Nephron (organoid): ENCODE results near the gene TOP3A.

ENCODE experiments used
- H3K27ac Mint-ChIP-seq, 3 experiments: 2 replicates each; pipeline ENCODE4 v1.8.0; 2020; ENCODE audit warnings: mixed read lengths in 3 of 3, mild to moderate bottlenecking in 2 of 3, moderate library complexity in 1 of 3
- H3K27me3 Mint-ChIP-seq: 2 replicates; pipeline ENCODE4 v1.8.0; 2021; ENCODE audit warnings: low read depth, mild to moderate bottlenecking, moderate library complexity, mixed read lengths
- H3K36me3 Mint-ChIP-seq: 2 replicates; pipeline ENCODE4 v1.8.0; 2020; ENCODE audit warnings: low read depth, mixed read lengths
- H3K4me1 Mint-ChIP-seq: 2 replicates; pipeline ENCODE4 v1.8.0; 2020; ENCODE audit warnings: mixed read lengths
- H3K4me3 Mint-ChIP-seq, 3 experiments: 2 replicates each; pipeline ENCODE4 v1.8.0; 2020; ENCODE audit warnings: mild to moderate bottlenecking in 3 of 3, mixed read lengths in 3 of 3, moderate library complexity in 2 of 3
- H3K9me3 Mint-ChIP-seq: 2 replicates; pipeline ENCODE4 v1.8.0; 2020; ENCODE audit warnings: mixed read lengths
- CTCF ChIP-seq, 3 experiments: fragments of 200-600 bp; sonication (generic); IDR thresholded peaks; one replicate each; pipeline ENCODE4 v1.5.0; 2021; ENCODE audit warnings: antibody characterized with exemption in 3 of 3; ENCODE audit not compliant: unreplicated experiment in 3 of 3

The TOP3A gene

DNA sequence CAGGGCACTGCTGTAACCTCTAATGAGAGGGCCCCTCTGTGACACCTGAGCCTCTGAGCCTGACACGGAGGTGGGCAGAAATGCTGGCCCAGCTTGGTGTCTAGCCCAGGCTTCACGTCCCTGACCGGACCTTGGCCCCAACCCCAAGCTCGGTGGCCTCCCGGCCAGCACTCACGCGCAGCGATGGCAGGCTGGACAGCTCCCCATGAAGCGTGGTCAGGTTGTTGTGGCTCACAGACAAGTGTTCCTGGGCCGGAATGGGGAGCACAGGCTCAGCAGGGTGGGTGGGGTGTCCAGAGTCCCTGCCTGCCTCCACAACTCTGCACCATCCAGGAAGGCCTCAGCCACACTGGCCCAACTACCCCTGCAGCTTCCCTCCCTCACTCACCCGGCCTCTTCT, 58.4 kb downstream of the TOP3A start:
- Mint-ChIP-seq H3K27me3 (no peaks in the 10 kb centered on the region), H3K4me1 (peaks cover 18% of the 10 kb centered on the region), H3K4me3 (peak overlapping the region; percentile 27 to 63 (median 54)), H3K36me3 (peaks cover 12% of the 10 kb centered on the region), H3K9me3 (no peaks in the 10 kb centered on the region), H3K27ac (no peak overlapping the region)
- TF ChIP-seq CTCF (IDR thresholded peaks at IDR 0.05; ENCODE audit: unreplicated experiment in 3 of 3), result no peak

DNA sequence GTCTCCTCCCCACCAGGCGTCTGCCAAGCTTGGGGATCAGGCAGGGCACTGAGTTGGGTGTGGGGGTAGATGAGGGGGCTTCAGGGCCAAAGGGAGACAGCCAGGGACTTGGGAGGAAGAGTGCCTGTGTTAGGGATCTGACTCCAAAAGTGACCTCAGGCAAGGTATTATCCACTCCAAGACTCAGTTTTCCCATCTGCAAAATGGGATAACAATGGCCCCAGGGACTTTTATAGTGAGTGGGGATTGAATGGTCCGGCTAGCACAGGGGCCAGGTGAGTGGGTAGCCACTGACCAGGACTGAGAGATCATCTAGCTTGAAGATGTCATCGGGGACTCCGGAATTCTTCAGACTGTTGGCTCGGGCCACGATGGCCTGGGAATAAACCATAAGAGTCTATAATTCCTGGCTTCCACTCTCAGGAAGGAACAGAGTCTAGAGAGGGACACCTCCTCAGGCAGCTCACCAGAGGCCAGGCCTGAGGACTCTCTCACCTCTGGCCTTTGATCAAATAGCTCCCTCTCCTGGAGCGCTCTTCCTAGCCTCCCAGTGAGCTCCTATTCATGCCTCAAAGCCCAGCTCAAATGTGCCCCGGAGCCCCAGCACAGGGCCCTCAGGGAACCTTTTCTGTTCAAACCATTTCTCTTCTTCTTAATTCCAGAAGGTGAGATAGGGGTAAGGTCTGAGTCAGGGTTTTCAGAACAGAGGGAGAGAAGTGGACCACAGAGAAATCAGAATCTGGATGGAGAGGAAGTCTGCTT, 59.7 kb downstream of the TOP3A start:
- no peak for TF ChIP-seq CTCF (IDR thresholded peaks at IDR 0.05; ENCODE audit: unreplicated experiment in 3 of 3)
- Mint-ChIP-seq H3K9me3 (no peaks in the 10 kb centered on the region), H3K36me3 (peaks cover 23% of the 10 kb centered on the region), H3K27ac (no peak overlapping the region), H3K4me3 (peak overlapping the region; percentile 46 to 69 (median 54)), H3K27me3 (no peaks in the 10 kb centered on the region), H3K4me1 (peaks cover 15% of the 10 kb centered on the region)

- H3K9me3 Mint-ChIP-seq, result no peaks in the 10 kb centered on the region
- TF ChIP-seq CTCF (IDR thresholded peaks at IDR 0.05; ENCODE audit: unreplicated experiment in 3 of 3), result no peak
- no peaks in the 10 kb centered on the region for H3K27me3 Mint-ChIP-seq
- H3K4me1 Mint-ChIP-seq, result peaks cover 9% of the 10 kb centered on the region
- no peak overlapping the region for H3K27ac Mint-ChIP-seq
- peak overlapping the region in 2 of 3 experiments; percentile 34 to 43 for H3K4me3 Mint-ChIP-seq
- H3K36me3 Mint-ChIP-seq, result peaks cover 27% of the 10 kb centered on the region
Observed at GRCh38 chr17:18253947-18254821, 60.6 kb downstream of the TOP3A start.

- Mint-ChIP-seq H3K4me3 (no peak overlapping the region), H3K9me3 (no peaks in the 10 kb centered on the region), H3K27ac (no peak overlapping the region), H3K36me3 (peaks cover 32% of the 10 kb centered on the region), H3K27me3 (no peaks in the 10 kb centered on the region), H3K4me1 (peaks cover 11% of the 10 kb centered on the region)
- no peak for TF ChIP-seq CTCF (IDR thresholded peaks at IDR 0.05; ENCODE audit: unreplicated experiment in 3 of 3)
Observed at GRCh38 chr17:18253187-18253884, 61.5 kb downstream of the TOP3A start.

DNA sequence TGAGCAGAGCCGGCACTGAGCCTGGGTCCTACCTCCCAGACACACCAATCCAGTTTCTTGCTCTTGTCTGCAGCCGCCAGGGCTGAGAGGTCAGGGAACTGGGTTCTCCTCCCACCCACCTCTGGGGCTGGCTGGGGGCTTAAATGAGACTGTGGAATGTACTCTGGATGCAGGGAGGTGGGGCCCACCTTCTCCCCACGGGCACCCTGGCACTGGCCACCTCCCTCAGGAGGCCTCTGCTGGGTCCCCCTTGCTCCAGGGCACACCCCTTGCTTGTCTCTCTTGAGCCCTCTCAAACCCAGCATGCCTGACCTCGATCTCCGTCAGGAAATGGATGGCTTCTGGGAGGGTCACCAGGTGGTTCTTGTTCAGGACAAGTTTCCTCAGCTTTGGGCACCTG, 62.6 kb downstream of the TOP3A start:
- no peak overlapping the region for H3K4me3 Mint-ChIP-seq
- TF ChIP-seq CTCF (IDR thresholded peaks at IDR 0.05; ENCODE audit: unreplicated experiment in 3 of 3), result no peak
- H3K27ac Mint-ChIP-seq, result no peak overlapping the region
- H3K9me3 Mint-ChIP-seq, result no peaks in the 10 kb centered on the region
- peaks cover 10% of the 10 kb centered on the region for H3K4me1 Mint-ChIP-seq
- H3K36me3 Mint-ChIP-seq, result peaks cover 39% of the 10 kb centered on the region
- no peaks in the 10 kb centered on the region for H3K27me3 Mint-ChIP-seq
